MM.1S (cell line): ENCODE measurements around the gene RAMP3.

Experiments used
- DNase-seq: peaks from one replicate; pipeline ENCODE4 v3.0.0-alpha.2; 2015
- H2AFZ ChIP-seq: fragments of 300-600 bp; sonication (generic); 2 replicates; pipeline ENCODE4 v1.6.0; 2016; ENCODE audit warnings: antibody characterized with exemption, low read length
- H3F3A ChIP-seq: fragments of 300-600 bp; sonication (generic); 2 replicates; pipeline ENCODE4 v1.6.1; 2016; ENCODE audit warnings: mild to moderate bottlenecking, antibody characterized with exemption, low read length, moderate library complexity, mixed read lengths; ENCODE audit not compliant: insufficient read depth
- H3K27ac ChIP-seq: fragments of 300-600 bp; sonication (generic); 2 replicates; pipeline ENCODE4 v1.5.1; 2016; ENCODE audit warnings: mild to moderate bottlenecking, low read length
- H3K27me3 ChIP-seq: fragments of 300-600 bp; sonication (generic); replicated peaks from 2 replicates; pipeline ENCODE4 v1.6.0; 2016; ENCODE audit warnings: low read length; ENCODE audit not compliant: insufficient read depth
- H3K36me3 ChIP-seq: fragments of 300-600 bp; sonication (generic); replicated peaks from 2 replicates; pipeline ENCODE4 v1.6.1; 2016; ENCODE audit warnings: mild to moderate bottlenecking, low read length, mixed read lengths; ENCODE audit not compliant: insufficient read depth
- H3K4me1 ChIP-seq: fragments of 300-600 bp; sonication (generic); 2 replicates; pipeline ENCODE4 v1.6.1; 2016; ENCODE audit warnings: low read length, mixed read lengths
- H3K4me2 ChIP-seq: fragments of 300-600 bp; sonication (generic); 2 replicates; pipeline ENCODE4 v1.6.0; 2016; ENCODE audit warnings: low read depth, low read length
- H3K4me3 ChIP-seq: fragments of 300-600 bp; sonication (generic); 2 replicates; pipeline ENCODE4 v1.5.1; 2016; ENCODE audit warnings: low read length, mixed read lengths
- H3K79me2 ChIP-seq: fragments of 300-600 bp; sonication (generic); 2 replicates; pipeline ENCODE4 v1.6.1; 2016; ENCODE audit warnings: mixed run types, low read length, mixed read lengths
- H3K9ac ChIP-seq: fragments of 300-600 bp; sonication (generic); 2 replicates; pipeline ENCODE4 v1.6.1; 2016; ENCODE audit warnings: low read length, mixed read lengths
- H3K9me2 ChIP-seq: fragments of 300-600 bp; sonication (generic); replicated peaks from 2 replicates; pipeline ENCODE4 v1.6.1; 2016; ENCODE audit warnings: mild to moderate bottlenecking, low read length, mixed read lengths; ENCODE audit not compliant: insufficient read depth
- H3K9me3 ChIP-seq: fragments of 300-600 bp; sonication (generic); replicated peaks from 2 replicates; pipeline ENCODE4 v1.6.1; 2016; ENCODE audit warnings: mild to moderate bottlenecking, low read length, mixed read lengths; ENCODE audit not compliant: insufficient read depth
- H4K20me1 ChIP-seq: fragments of 300-600 bp; sonication (generic); 2 replicates; pipeline ENCODE4 v1.6.1; 2016; ENCODE audit warnings: mild to moderate bottlenecking, low read length, moderate library complexity, mixed read lengths; ENCODE audit not compliant: insufficient read depth
- EZH2 ChIP-seq: fragments of 300-600 bp; sonication (generic); optimal IDR thresholded peaks from 2 replicates; pipeline ENCODE3; 2017; ENCODE audit warnings: low read depth, mild to moderate bottlenecking, antibody characterized with exemption, low read length, mixed read lengths
- EZH2phosphoT487 ChIP-seq: fragments of 300-600 bp; sonication (generic); IDR thresholded peaks from 2 replicates; pipeline ENCODE4 v1.6.1; 2018; ENCODE audit warnings: antibody characterized with exemption, low read length
- TF ChIP-seq, protein P1 (sequence below): fragments of 300-600 bp; sonication (generic); IDR thresholded peaks from 2 replicates; pipeline ENCODE4 v1.5.1; 2016; ENCODE audit warnings: antibody characterized with exemption, low read length, mixed read lengths

The RAMP3 gene

DNA sequence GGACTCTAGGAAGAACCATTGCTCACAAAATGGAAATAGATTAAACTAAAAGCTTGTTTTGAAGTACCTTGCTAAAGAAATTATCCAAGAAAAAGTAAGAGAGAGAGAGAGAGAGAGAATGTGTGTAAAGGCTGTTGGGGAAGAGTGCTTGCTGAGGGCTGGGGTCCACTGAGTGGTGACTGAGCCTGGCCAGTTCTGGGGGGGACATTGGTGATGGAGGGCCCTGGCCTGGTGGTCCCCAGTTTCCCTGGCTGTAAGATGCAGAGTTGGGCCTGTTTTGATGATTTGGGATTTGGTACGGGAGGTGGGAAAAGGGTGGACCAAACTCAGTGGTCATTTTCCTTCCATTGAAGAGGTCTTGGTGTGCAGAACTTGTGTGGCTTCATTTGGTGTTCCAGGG, 880 bp downstream of the RAMP3 start:
- Histone ChIP-seq H3K9me2 (no peaks in the 10 kb centered on the region), H3K4me1 (peaks cover 3% of the 10 kb centered on the region; the same call in 1 of the 2 replicates), H3K4me2 (no peak overlapping the region), H3K9ac (no peak overlapping the region), H3K36me3 (no peaks in the 10 kb centered on the region), H3F3A (no peaks in the 10 kb centered on the region), H3K9me3 (no peaks in the 10 kb centered on the region), H3K27me3 (no peaks in the 10 kb centered on the region), H3K27ac (no peak overlapping the region), H3K79me2 (no peaks in the 10 kb centered on the region), H3K4me3 (no peak overlapping the region), H4K20me1 (no peaks in the 10 kb centered on the region), H2AFZ (no peak overlapping the region)
- TF ChIP-seq, protein P1, sequence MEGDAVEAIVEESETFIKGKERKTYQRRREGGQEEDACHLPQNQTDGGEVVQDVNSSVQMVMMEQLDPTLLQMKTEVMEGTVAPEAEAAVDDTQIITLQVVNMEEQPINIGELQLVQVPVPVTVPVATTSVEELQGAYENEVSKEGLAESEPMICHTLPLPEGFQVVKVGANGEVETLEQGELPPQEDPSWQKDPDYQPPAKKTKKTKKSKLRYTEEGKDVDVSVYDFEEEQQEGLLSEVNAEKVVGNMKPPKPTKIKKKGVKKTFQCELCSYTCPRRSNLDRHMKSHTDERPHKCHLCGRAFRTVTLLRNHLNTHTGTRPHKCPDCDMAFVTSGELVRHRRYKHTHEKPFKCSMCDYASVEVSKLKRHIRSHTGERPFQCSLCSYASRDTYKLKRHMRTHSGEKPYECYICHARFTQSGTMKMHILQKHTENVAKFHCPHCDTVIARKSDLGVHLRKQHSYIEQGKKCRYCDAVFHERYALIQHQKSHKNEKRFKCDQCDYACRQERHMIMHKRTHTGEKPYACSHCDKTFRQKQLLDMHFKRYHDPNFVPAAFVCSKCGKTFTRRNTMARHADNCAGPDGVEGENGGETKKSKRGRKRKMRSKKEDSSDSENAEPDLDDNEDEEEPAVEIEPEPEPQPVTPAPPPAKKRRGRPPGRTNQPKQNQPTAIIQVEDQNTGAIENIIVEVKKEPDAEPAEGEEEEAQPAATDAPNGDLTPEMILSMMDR: no peak
- TF ChIP-seq EZH2 (no peak), EZH2phosphoT487 (no peak)
- no peak for DNase-seq

DNA sequence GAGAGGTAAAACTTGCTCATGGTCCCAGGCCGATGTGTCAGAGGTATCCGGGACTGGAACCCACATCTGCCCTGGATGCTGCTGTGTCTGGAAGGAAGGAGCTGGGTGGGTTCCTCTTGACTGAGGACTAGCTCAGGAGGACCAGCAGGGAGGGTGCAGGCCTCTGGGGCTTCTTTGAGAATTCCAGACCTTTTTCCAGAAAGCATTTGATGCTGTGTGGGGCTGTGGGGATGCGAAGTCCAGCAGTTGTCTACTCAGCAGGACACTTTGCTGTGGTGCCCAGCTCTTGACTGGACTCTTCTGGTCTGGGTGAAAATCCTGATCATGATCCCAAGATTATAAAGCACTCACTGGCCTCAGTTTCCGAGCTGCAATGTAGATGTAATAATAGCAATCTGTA, 1.7 kb downstream of the RAMP3 start:
- H3K4me1 ChIP-seq: peaks cover 3% of the 10 kb centered on the region; the same call in 1 of the 2 replicates
- H3K36me3 ChIP-seq: no peaks in the 10 kb centered on the region
- no peaks in the 10 kb centered on the region for H4K20me1 ChIP-seq
- no peak overlapping the region for H3K9ac ChIP-seq
- no peak overlapping the region for H3K4me3 ChIP-seq
- no peaks in the 10 kb centered on the region for H3F3A ChIP-seq
- no peaks in the 10 kb centered on the region for H3K9me2 ChIP-seq
- H3K27ac ChIP-seq: no peak overlapping the region
- no peak overlapping the region for H3K4me2 ChIP-seq
- no peaks in the 10 kb centered on the region for H3K79me2 ChIP-seq
- no peaks in the 10 kb centered on the region for H3K27me3 ChIP-seq
- no peak for TF ChIP-seq EZH2
- TF ChIP-seq, protein P1: no peak
- no peak overlapping the region for H2AFZ ChIP-seq
- DNase-seq: no peak
- no peaks in the 10 kb centered on the region for H3K9me3 ChIP-seq

DNA sequence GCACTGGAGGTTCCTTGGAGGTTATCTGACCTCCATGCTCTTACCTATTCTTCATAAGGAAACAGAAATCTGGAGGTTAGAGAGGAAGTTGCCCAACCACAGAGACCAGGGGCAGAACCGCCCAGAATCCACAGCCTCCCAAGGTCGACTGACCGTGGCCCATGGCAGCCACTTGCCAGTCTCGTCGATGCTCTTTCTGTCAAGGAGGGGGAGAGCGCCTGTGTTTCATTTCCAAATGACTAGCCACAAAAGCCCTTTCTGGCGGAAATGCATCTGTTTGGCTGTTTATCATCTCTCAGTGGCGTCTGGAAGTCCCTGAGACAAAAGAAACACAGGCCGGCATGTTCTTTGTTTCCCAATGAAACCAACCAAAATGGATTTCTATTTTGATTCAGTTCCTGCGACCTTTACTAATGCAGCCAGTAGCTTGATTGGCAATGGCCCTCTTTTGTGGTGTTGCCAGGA, 2.9 kb downstream of the RAMP3 start:
- Histone ChIP-seq H3K9me2 (no peaks in the 10 kb centered on the region), H3K4me1 (peaks cover 3% of the 10 kb centered on the region; the same call in 1 of the 2 replicates), H3F3A (no peaks in the 10 kb centered on the region), H2AFZ (no peak overlapping the region), H3K27ac (no peak overlapping the region), H4K20me1 (no peaks in the 10 kb centered on the region), H3K9me3 (no peaks in the 10 kb centered on the region), H3K27me3 (no peaks in the 10 kb centered on the region), H3K4me2 (no peak overlapping the region), H3K79me2 (no peaks in the 10 kb centered on the region), H3K4me3 (no peak overlapping the region), H3K9ac (no peak overlapping the region), H3K36me3 (no peaks in the 10 kb centered on the region)
- TF ChIP-seq, protein P1: no peak
- no peak for TF ChIP-seq EZH2phosphoT487
- no peak for TF ChIP-seq EZH2
- peak; percentile 32 for DNase-seq
